ENCODE data around the gene IGFBPL1. TPM values are rescaled to one million over a fixed set of nuclear protein-coding genes. Genes with fewer than 3 reads are reported as not detected.

The IGFBPL1 gene
- total and polyA plus RNA-seq, 10 donors, result not detected

- no peak overlapping the region for H3K4me3 ChIP-seq
- no peaks in the 10 kb centered on the region for H3K36me3 ChIP-seq
- no peak for DNase-seq
- 75 to 81% (median 78%) methylated on average over 10 of the region's 10 CpGs for WGBS, 5 donors
- TF ChIP-seq POLR2A (IDR thresholded peaks at IDR 0.05), result no peak
- TF ChIP-seq, protein P1, sequence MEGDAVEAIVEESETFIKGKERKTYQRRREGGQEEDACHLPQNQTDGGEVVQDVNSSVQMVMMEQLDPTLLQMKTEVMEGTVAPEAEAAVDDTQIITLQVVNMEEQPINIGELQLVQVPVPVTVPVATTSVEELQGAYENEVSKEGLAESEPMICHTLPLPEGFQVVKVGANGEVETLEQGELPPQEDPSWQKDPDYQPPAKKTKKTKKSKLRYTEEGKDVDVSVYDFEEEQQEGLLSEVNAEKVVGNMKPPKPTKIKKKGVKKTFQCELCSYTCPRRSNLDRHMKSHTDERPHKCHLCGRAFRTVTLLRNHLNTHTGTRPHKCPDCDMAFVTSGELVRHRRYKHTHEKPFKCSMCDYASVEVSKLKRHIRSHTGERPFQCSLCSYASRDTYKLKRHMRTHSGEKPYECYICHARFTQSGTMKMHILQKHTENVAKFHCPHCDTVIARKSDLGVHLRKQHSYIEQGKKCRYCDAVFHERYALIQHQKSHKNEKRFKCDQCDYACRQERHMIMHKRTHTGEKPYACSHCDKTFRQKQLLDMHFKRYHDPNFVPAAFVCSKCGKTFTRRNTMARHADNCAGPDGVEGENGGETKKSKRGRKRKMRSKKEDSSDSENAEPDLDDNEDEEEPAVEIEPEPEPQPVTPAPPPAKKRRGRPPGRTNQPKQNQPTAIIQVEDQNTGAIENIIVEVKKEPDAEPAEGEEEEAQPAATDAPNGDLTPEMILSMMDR (IDR thresholded peaks at IDR 0.05 in 8 of 11, conservative IDR thresholded peaks at IDR 0.05 in 3 of 11), result no peak
- TF ChIP-seq POLR2AphosphoS5 (IDR thresholded peaks at IDR 0.05), result no peak
- intact Hi-C loops (cut with DNase I; ENCODE audit: low total_unique reads), result no loop called here
- no peaks in the 10 kb centered on the region for H3K9me3 ChIP-seq
- H3K27ac ChIP-seq, result no peak overlapping the region
- peaks cover 0 to 7% (median 0%) of the 10 kb centered on the region in 7 donors for H3K27me3 ChIP-seq (replicated peaks in 1 of 7)
- H3K4me1 ChIP-seq, result no peaks in the 10 kb centered on the region
These were observed 51.3 kb downstream of the IGFBPL1 start for GRCh38 chr9:38372762-38373619.

- DNase-seq, result no peak
- no peak overlapping the region for H3K27ac ChIP-seq
- H3K4me3 ChIP-seq, result no peak overlapping the region
- H3K36me3 ChIP-seq, result no peaks in the 10 kb centered on the region
- TF ChIP-seq, protein P1 (IDR thresholded peaks at IDR 0.05 in 8 of 11, conservative IDR thresholded peaks at IDR 0.05 in 3 of 11), result peak in 1 of 11 experiments; percentile 8
- TF ChIP-seq POLR2A (IDR thresholded peaks at IDR 0.05), result no peak
- WGBS, 5 donors, result 80 to 92% (median 88%) methylated on average over 2 of the region's 2 CpGs
- H3K27me3 ChIP-seq (replicated peaks in 1 of 7), result no peaks in the 10 kb centered on the region
- no peaks in the 10 kb centered on the region for H3K9me3 ChIP-seq
- intact Hi-C loops (cut with DNase I; ENCODE audit: low total_unique reads), result no loop called here
- no peaks in the 10 kb centered on the region for H3K4me1 ChIP-seq
These were observed 52.8 kb downstream of the IGFBPL1 start for GRCh38 chr9:38371495-38371894.

DNA sequence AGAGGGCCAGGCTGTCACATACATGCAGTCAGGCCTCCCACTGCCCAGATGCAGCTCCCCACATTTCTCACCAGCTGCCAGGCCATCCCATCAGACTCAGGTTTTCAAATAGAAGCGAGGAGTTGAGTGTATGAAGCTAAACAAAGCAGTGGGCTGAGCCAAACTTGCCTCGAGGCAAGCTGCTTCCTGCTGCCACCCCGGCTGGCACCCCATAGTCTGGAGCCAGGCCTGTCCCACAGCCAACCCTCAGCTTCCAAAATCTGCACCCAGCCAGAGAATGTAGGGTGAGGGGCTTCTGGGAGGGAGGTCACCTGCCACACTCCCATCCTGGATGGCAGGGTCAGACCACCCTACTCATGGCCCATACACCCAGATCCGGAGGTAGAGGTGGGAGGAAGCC is 54.1 kb downstream of the IGFBPL1 start:
- no peak for DNase-seq
- Histone ChIP-seq H3K27me3 (replicated peaks in 1 of 7) (no peaks in the 10 kb centered on the region), H3K27ac (no peak overlapping the region), H3K9me3 (no peaks in the 10 kb centered on the region), H3K4me1 (no peaks in the 10 kb centered on the region), H3K36me3 (no peaks in the 10 kb centered on the region), H3K4me3 (no peak overlapping the region)
- 47 to 59% (median 57%) methylated on average over 4 of the region's 4 CpGs for WGBS, 5 donors
- no peak for TF ChIP-seq POLR2A (IDR thresholded peaks at IDR 0.05)
- no peak for TF ChIP-seq POLR2AphosphoS5 (IDR thresholded peaks at IDR 0.05)
- TF ChIP-seq, protein P1 (IDR thresholded peaks at IDR 0.05 in 8 of 11, conservative IDR thresholded peaks at IDR 0.05 in 3 of 11), result no peak
- intact Hi-C loops (cut with DNase I; ENCODE audit: low total_unique reads), result no loop called here

- 76 to 90% (median 80%) methylated on average over 2 of the region's 2 CpGs for WGBS, 5 donors
These were observed 55.5 kb downstream of the IGFBPL1 start for GRCh38 chr9:38368731-38369130.

More at GRCh38 chr9:38368731-38369130, 55.5 kb downstream of the IGFBPL1 start:
- intact Hi-C loops (cut with DNase I; ENCODE audit: low total_unique reads), result loop anchor here (10.0 kb wide), 1 partner anchor 454 kb away; no protein-coding TSS in a partner anchor
- H3K4me3 ChIP-seq, result no peak overlapping the region
- H3K9me3 ChIP-seq, result no peaks in the 10 kb centered on the region
- no peak for TF ChIP-seq POLR2A (IDR thresholded peaks at IDR 0.05)
- TF ChIP-seq, protein P1 (IDR thresholded peaks at IDR 0.05 in 8 of 11, conservative IDR thresholded peaks at IDR 0.05 in 3 of 11), result no peak
- H3K36me3 ChIP-seq, result no peaks in the 10 kb centered on the region
- H3K27me3 ChIP-seq (replicated peaks in 1 of 7), result no peaks in the 10 kb centered on the region
- no peak for DNase-seq
- no peaks in the 10 kb centered on the region for H3K4me1 ChIP-seq
- no peak overlapping the region for H3K27ac ChIP-seq

Measured in spleen (tissue), 11 donors.